Uterus (tissue), 4 donors: ENCODE results near the gene ACOT2. TPM values are rescaled to one million over a fixed set of nuclear protein-coding genes. Genes with fewer than 3 reads are reported as not detected.
"Not testable (repeated sequence)": the region's sequence is repeated elsewhere in the genome, so short reads cannot be mapped to it uniquely, and the experiment has no call there.

Experiments
- DNase-seq, 2 donors: peaks; one replicate each; pipeline ENCODE4 v3.0.0-alpha.2; 2019 to 2020
- H3K27ac ChIP-seq, 2 donors: fragments of 200-600 bp; sonication (generic); 1 replicate in 1 of 2; 2 replicates in 1 of 2; pipeline ENCODE4 v1.5.1; 2016 to 2018
- H3K27me3 ChIP-seq, 2 donors: fragments of 200-600 bp; sonication (generic); one replicate each; pipeline ENCODE4 v1.5.1; 2018 to 2019; ENCODE audit warnings: control low read depth in 1 of 2
- H3K36me3 ChIP-seq, 2 donors: fragments of 200-600 bp; sonication (generic); one replicate each; pipeline ENCODE4 v1.5.1; 2019; ENCODE audit warnings: control low read depth in 1 of 2
- H3K4me1 ChIP-seq, 2 donors: fragments of 200-600 bp; sonication (generic); one replicate each; pipeline ENCODE4 v1.5.1; 2018 to 2019; ENCODE audit warnings: control low read depth in 1 of 2
- H3K4me3 ChIP-seq, 2 donors: fragments of 200-600 bp; sonication (generic); 1 replicate in 1 of 2; 2 replicates in 1 of 2; pipeline ENCODE4 v1.5.1; 2018 to 2019; ENCODE audit warnings: mild to moderate bottlenecking in 1 of 2
- H3K9me3 ChIP-seq, 2 donors: fragments of 200-600 bp; sonication (generic); one replicate each; pipeline ENCODE4 v1.5.1; 2019; ENCODE audit warnings: control low read depth in 1 of 2
- CTCF ChIP-seq, 4 experiments: fragments of 200-600 bp in 2 of 4; fragments of 450-650 bp in 2 of 4; sonication (generic) in 2 of 4; IDR thresholded peaks; one replicate each; pipeline ENCODE4 v1.5.1; 2016 to 2019; ENCODE audit warnings: antibody characterized with exemption in 4 of 4, mild to moderate bottlenecking in 2 of 4, moderate library complexity in 1 of 4
- POLR2A ChIP-seq, 2 donors: fragments of 450-650 bp; IDR thresholded peaks; one replicate each; pipeline ENCODE4 v1.6.1; 2016; ENCODE audit warnings: antibody characterized with exemption in 2 of 2, mild to moderate bottlenecking in 1 of 2, moderate library complexity in 1 of 2
- intact Hi-C: fragments of 100-400 bp; cut with DNase I; formaldehyde crosslinking; loops from one replicate; pipeline ENCODE4 v1.15.1; 2023; ENCODE audit warnings: low total_unique reads
- total RNA-seq, 4 donors: library from RNA; depleted of rRNA in 3 of 4; stranded (reverse); fragments of >200 nt in 3 of 4; gene quantifications; one replicate each; pipeline versions ENCODE4 v1.1.0 to v1.2.4, GENCODE V29; 2014 to 2023
- donor health status: DM: yes; HTN: yes; CAD: no.

ACOT2 gene
- total RNA-seq, 4 donors from 2014 or later: 25.4 to 48.8 (median 46.1) TPM

GRCh38 chr14:73566431-73566830 lies 2.6 kb upstream of the ACOT2 start:
- not testable (repeated sequence) for H3K4me3 ChIP-seq, H3K9me3 ChIP-seq, H3K36me3 ChIP-seq, H3K27me3 ChIP-seq, DNase-seq, H3K27ac ChIP-seq
- intact Hi-C loops: loop anchor here (5.0 kb wide), 1 partner anchor 74 kb away; the partner anchor contains the start of gene RIOX1
- H3K4me1 ChIP-seq: peaks cover 0 to 17% of the 10 kb centered on the region in 2 donors

- H3K9me3 ChIP-seq, H3K4me3 ChIP-seq: not testable (repeated sequence)
- peak overlapping the region in 1 of 2 donors; percentile 96 for H3K27ac ChIP-seq
Measured at GRCh38 chr14:73566935-73567334, 2.1 kb upstream of the ACOT2 start.

GRCh38 chr14:73567358-73567757 lies 1.7 kb upstream of the ACOT2 start:
- intact Hi-C loops: loop anchor here (5.0 kb wide), 1 partner anchor 75 kb away; the partner anchor contains the start of gene RIOX1

More at GRCh38 chr14:73566935-73567334, 2.1 kb upstream of the ACOT2 start:
- not testable (repeated sequence) for H3K36me3 ChIP-seq, H3K27me3 ChIP-seq, DNase-seq
- intact Hi-C loops: loop anchor here (5.0 kb wide), 1 partner anchor 75 kb away; the partner anchor contains the start of gene RIOX1
- peaks cover 0 to 17% of the 10 kb centered on the region in 2 donors for H3K4me1 ChIP-seq

GRCh38 chr14:73567951-73568885 lies 795 bp upstream of the ACOT2 start:
- intact Hi-C loops: loop anchor here (5.0 kb wide), 1 partner anchor 76 kb away; the partner anchor contains the start of gene RIOX1
- no peak for TF ChIP-seq CTCF (IDR thresholded peaks at IDR 0.05)
- no peak for TF ChIP-seq POLR2A (IDR thresholded peaks at IDR 0.05)
- no peak for DNase-seq
- peak overlapping the region; percentile 47 to 67 for H3K4me3 ChIP-seq
- no peaks in the 10 kb centered on the region for H3K27me3 ChIP-seq
- H3K4me1 ChIP-seq: peaks cover 0 to 17% of the 10 kb centered on the region in 2 donors
- no peaks in the 10 kb centered on the region for H3K9me3 ChIP-seq
- no peaks in the 10 kb centered on the region for H3K36me3 ChIP-seq
- H3K27ac ChIP-seq: peak overlapping the region; percentile 94 to 96

More at GRCh38 chr14:73567358-73567757, 1.7 kb upstream of the ACOT2 start:
- TF ChIP-seq CTCF (IDR thresholded peaks at IDR 0.05) (no peak), POLR2A (IDR thresholded peaks at IDR 0.05) (no peak)
- Histone ChIP-seq H3K27me3 (no peaks in the 10 kb centered on the region), H3K36me3 (no peaks in the 10 kb centered on the region), H3K9me3 (no peaks in the 10 kb centered on the region), H3K4me1 (peaks cover 0 to 17% of the 10 kb centered on the region in 2 donors), H3K27ac (peak overlapping the region; percentile 94 to 96), H3K4me3 (no peak overlapping the region)
- no peak for DNase-seq

GRCh38 chr14:73568886-73569184 lies 178 bp upstream of the ACOT2 start:
- not testable (repeated sequence) for H3K27me3 ChIP-seq, H3K36me3 ChIP-seq, H3K9me3 ChIP-seq, DNase-seq
- Histone ChIP-seq H3K27ac (peak overlapping the region; percentile 94 to 96), H3K4me3 (peak overlapping the region; percentile 47 to 67), H3K4me1 (peaks cover 0 to 17% of the 10 kb centered on the region in 2 donors)
- intact Hi-C loops: loop anchor here (5.0 kb wide), 1 partner anchor 77 kb away; the partner anchor contains the start of gene RIOX1

GRCh38 chr14:73570913-73571312 lies 1.9 kb downstream of the ACOT2 start:
- DNase-seq: peak; percentile 48 to 67
- intact Hi-C loops: loop anchor here (5.0 kb wide), 1 partner anchor 64 kb away; no protein-coding TSS in a partner anchor
- Histone ChIP-seq H3K4me1 (peaks cover 0 to 17% of the 10 kb centered on the region in 2 donors), H3K4me3 (peak overlapping the region in 1 of 2 donors; percentile 67)
- not testable (repeated sequence) for H3K9me3 ChIP-seq, H3K36me3 ChIP-seq, H3K27ac ChIP-seq, H3K27me3 ChIP-seq
- peak; percentile 27 to 59 (median 49) for TF ChIP-seq CTCF (IDR thresholded peaks at IDR 0.05)

- not testable (repeated sequence) for H3K4me1 ChIP-seq, H3K27me3 ChIP-seq, DNase-seq, H3K9me3 ChIP-seq, H3K27ac ChIP-seq, H3K36me3 ChIP-seq, H3K4me3 ChIP-seq
- intact Hi-C loops: loop anchor here (5.0 kb wide), 1 partner anchor 66 kb away; no protein-coding TSS in a partner anchor
Measured at GRCh38 chr14:73573034-73573433, 4.0 kb downstream of the ACOT2 start.

GRCh38 chr14:73573740-73574139 lies 4.7 kb downstream of the ACOT2 start:
- not testable (repeated sequence) for H3K9me3 ChIP-seq, H3K4me1 ChIP-seq, DNase-seq, H3K27ac ChIP-seq, H3K36me3 ChIP-seq, H3K27me3 ChIP-seq, H3K4me3 ChIP-seq
- intact Hi-C loops: loop anchor here (5.0 kb wide), 1 partner anchor 66 kb away; no protein-coding TSS in a partner anchor

GRCh38 chr14:73574251-73574650 lies 5.2 kb downstream of the ACOT2 start:
- intact Hi-C loops: loop anchor here (5.0 kb wide), 1 partner anchor 67 kb away; no protein-coding TSS in a partner anchor
- H3K27ac ChIP-seq, DNase-seq, H3K36me3 ChIP-seq, H3K27me3 ChIP-seq, H3K4me3 ChIP-seq, H3K9me3 ChIP-seq, H3K4me1 ChIP-seq: not testable (repeated sequence)
